GM21737 (cell line): ENCODE results near the gene UFD1.

Experiments
- ATAC-seq: cut with Tn5 transposase; IDR thresholded peaks from one replicate; pipeline ENCODE4 v1.9.1; 2021; ENCODE audit warnings: mild to moderate bottlenecking, moderate library complexity; ENCODE audit not compliant: unreplicated experiment

The UFD1 gene

GRCh38 chr22:19478901-19479354 lies at the start of gene UFD1:
UFD1 (minus strand) TSS chr22:19479193; CDS start chr22:19479085, 108 bp downstream.
- peak; percentile 45 for ATAC-seq

- ATAC-seq = no peak
Measured at GRCh38 chr22:19527861-19528417, 48.9 kb upstream of the UFD1 start.

- ATAC-seq = no peak
Measured at GRCh38 chr22:19527321-19527721, 48.3 kb upstream of the UFD1 start.

GRCh38 chr22:19526702-19527111 lies 47.7 kb upstream of the UFD1 start:
- ATAC-seq = no peak

- ATAC-seq = no peak
Measured at GRCh38 chr22:19526076-19526701, 47.2 kb upstream of the UFD1 start.

- ATAC-seq = no peak
Measured at GRCh38 chr22:19525666-19526065, 46.7 kb upstream of the UFD1 start.

GRCh38 chr22:19525116-19525660 lies 46.2 kb upstream of the UFD1 start:
- no peak for ATAC-seq

GRCh38 chr22:19524170-19525115 lies 45.5 kb upstream of the UFD1 start, which contains the start of gene CLDN5:
CLDN5 (minus strand) TSS chr22:19524410; CDS start chr22:19524255, 155 bp downstream.
- no peak for ATAC-seq

- ATAC-seq = no peak
Measured at GRCh38 chr22:19523240-19524169, 44.5 kb upstream of the UFD1 start.

GRCh38 chr22:19522881-19523239 lies 43.9 kb upstream of the UFD1 start:
- no peak for ATAC-seq

GRCh38 chr22:19522190-19522880 lies 43.3 kb upstream of the UFD1 start:
- no peak for ATAC-seq

- no peak for ATAC-seq
Measured at GRCh38 chr22:19520566-19521305, 41.7 kb upstream of the UFD1 start.

GRCh38 chr22:19520007-19520406 lies 41.0 kb upstream of the UFD1 start:
- ATAC-seq = no peak

- no peak for ATAC-seq
Measured at GRCh38 chr22:19519041-19519926, 40.3 kb upstream of the UFD1 start.

- ATAC-seq = no peak
Measured at GRCh38 chr22:19518635-19519034, 39.6 kb upstream of the UFD1 start.

- ATAC-seq = no peak
Measured at GRCh38 chr22:19517919-19518611, 39.1 kb upstream of the UFD1 start.

GRCh38 chr22:19517171-19517500 lies 38.1 kb upstream of the UFD1 start:
- ATAC-seq = no peak
